Ramos (cell line): ENCODE data around the gene KRT2.

Experiments used
- in situ Hi-C: fragments of 300-500 bp; cut with MboI; formaldehyde crosslinking; loops from one replicate; pipeline ENCODE4 v1.14.3; 2022; ENCODE audit warnings: low sequenced_read_pairs; ENCODE audit not compliant: unreplicated experiment

Gene KRT2

DNA sequence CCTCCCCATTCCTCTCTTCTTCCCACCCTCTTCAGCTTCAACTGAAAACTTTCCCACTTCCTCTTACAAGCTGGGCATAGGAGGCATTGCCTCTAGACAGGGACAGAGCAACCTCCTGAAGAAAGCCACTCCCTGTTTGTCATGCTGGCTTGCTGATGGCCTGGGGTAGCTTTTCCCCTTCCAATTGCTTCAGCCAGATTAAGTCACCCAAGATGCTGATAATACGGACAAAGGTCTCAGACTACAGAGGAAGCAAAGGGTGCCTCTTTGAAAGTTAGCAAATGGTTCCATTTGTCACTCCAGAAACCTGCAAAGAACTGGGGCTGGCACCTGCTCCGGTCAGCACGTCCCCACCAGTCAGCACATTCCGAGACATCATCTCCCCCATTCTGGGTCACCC, 6.0 kb downstream of the KRT2 start:
- in situ Hi-C loops, result no loop called here

GRCh38 chr12:52645120-52645761, 6.8 kb downstream of the KRT2 start:
- in situ Hi-C loops, result no loop called here

DNA sequence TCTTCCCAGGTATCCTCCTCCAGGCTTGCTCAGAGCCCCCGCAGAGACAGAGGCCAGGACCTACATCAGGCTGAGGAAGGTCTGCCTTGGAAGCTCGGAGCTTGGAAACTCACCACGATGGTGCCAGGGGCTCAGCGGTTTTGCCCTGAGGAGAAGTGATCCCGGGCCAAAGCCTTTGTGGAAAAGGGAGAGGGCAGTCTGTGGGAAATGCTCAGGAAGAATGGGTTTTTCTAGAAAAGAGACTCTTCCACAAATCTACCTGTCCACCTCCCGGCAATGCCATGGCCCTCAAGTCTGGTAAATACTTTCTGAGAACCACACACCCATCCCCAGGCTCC, 8.0 kb downstream of the KRT2 start:
- in situ Hi-C loops, result no loop called here

DNA sequence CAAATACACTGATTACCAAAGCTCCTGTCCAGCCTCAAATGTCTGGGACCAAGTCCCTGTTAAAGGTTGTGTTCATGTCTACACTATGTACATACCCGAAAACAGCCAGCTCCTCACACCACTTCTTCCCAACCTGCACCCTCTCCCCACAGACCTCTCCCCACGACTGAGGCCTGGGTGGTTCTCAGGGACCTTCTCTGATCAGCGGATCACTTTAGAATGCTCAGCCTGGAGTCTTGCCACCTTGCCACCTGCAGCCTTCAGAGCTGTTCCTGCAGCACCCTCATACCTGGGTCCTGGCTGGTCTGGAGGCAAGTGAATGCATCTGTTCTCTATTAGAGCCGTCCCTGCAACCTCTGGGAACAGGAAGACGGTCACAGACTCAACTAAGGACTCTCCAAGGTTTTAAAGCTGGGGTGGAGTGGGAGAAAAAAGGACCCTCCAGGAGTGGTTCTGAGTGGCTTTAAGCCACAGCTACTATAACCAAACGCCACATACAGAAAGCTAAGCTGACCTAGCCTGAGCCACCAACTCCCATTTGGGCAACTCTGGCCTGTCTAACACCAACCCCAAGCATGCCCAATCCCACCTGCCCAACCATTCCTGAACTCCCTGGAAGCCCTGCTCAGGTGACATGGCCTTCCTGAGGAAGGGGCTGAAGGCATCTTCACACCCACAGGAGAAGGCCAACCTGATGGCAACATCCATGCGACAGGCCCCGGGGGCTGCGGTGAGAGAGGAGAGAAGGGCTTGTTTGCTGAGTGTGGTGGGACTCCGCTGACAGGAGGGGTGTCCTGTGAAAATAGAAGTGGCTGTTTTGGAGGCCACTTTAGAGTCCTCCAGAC, 8.6 kb downstream of the KRT2 start:
- in situ Hi-C loops, result no loop called here

DNA sequence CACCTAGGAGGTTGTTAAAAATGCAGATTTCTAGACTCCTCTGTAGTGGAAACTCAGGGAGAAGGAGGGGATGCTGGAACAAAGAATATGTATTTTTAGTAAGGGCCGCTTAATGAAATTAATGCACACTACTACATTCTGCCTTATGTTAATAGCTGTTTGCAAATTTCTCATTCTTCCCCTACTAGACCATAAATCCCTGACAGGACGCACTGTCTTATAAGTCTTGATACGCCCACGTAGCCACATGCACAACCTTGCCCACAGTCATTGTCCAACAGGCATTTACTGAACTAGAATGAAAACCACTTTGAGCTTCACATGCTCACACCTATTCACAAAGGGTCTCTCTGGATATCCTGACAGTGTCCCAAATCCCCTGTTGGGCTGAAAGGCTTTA, 10.5 kb downstream of the KRT2 start:
- in situ Hi-C loops, result no loop called here

GRCh38 chr12:52637299-52637698, 14.7 kb downstream of the KRT2 start:
- in situ Hi-C loops, result no loop called here

DNA sequence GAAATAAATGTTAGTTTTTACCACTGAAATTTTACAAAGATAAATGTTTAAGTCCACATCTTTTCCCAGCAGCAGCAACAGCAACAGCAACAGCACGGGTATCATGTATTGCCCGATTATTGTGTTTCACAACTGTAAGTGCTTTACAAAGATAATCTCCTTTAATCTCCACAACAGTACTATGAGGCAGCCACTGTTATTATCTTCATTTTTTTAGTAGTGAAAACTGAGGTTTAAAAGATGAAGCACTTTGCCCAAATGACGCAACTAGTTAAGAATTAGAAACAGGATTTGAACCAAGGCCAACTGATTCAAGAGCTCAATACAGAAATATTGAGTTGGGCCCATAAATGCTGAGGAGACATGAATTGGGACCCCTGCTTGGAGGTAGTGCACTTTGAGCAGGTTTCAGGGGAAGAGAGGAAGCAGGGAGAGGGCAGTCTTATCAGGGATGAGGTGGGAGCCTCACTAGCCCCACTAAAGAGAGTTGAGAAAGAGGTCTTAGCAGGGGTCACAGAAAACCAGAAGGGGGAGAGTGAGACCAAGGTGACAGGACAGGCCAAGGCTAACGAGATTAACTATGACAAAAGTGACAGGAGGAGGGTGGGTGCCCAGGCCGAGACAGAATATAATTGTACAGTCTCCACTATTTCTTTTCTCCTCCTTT, 15.3 kb downstream of the KRT2 start:
- in situ Hi-C loops, result no loop called here

DNA sequence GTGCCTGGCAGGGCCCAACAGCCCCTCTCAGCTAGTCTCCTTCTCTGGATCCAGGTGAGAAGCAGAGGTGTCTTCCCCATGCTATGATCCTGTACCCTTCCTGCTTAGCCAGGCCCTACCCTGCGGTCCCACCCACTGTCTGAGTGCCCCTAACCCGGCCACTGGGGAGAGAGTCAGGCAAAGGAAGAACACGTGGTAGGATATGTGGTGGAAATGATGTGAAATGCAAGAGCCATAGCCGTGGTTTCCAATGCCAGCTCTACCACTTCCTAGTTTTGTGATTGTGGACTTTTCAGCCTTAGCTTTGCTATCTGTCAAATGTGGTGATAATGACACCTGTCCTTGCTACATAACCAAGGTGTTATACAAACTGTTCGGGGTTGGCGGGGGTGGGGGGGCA, 15.8 kb downstream of the KRT2 start:
- in situ Hi-C loops, result no loop called here

GRCh38 chr12:52634266-52635056, 17.6 kb downstream of the KRT2 start:
- in situ Hi-C loops, result no loop called here

DNA sequence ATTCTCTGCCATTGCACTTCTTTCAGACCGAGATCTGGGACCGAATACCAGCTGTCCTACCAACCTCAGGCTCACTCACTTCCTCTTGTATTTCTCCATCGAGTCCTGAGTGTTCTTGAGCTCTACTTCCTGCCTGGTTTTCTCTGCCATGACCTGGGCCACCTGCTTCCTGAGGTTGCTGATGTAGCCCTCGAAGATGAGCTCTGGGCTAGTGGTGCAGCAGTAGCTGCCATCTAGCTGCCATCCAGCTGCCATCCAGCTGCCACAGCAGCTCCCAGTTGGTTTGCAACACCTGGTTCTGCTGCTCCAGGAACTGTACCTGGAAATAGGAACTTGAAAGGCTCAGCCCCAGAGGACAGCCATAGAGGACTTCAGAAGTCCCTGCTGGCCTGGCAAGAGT, 18.6 kb downstream of the KRT2 start:
- in situ Hi-C loops, result no loop called here

DNA sequence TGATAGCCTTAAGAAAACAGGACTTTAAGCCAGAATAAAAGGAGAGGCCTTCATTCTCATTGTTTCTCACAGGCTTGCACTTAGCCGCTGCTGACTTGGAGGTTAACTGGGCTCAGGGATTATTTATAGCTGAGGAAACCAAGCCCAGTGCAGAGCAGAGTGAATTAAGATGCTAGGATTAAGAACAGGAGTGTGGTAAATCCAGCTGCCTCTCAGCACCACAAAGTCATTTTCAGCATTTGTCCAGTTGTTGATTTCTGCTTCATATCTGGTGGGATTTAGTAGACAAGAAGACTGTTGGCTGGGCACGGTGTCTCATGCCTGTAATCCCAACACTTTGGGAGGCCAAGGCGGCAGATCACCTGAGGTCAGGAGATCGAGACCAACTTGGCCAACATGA, 19.4 kb downstream of the KRT2 start:
- in situ Hi-C loops, result no loop called here

DNA sequence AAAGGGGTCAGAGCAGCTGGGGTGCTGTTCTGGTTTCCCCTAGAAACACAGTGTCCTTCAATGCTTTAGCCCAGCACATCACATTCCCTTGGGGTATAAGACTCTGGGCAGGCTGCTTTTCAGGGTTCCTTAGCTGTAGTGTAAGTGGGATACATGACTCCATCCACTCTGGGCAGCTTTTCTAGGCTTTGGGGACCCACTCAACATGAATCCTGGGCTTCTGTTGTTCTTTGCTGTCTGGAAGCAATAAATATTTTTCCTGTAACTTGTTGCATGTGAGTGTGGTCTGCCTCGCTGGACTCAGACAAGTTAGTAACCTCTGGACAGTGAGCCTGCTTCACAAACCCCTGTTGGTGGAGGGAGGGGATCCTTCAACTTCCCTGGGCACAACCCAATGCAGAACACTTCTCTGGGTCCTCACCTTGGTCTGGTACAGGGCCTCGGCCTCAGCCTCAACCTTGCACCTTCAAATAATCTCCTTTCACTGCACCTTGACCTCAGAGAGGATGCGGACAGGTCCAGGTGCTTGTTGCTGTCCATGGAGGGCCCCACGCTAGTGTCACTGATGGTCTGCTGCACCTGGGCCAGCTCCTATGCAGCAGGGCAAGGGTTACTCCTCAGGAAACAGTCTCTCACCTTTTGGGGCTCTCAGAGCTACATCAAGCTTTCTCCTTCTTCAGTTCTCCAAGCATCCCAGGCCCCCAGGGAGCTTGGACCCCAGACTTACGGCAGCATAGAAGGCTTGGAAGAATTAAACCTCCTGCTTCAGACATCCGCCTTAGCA, 20.1 kb downstream of the KRT2 start:
- in situ Hi-C loops, result no loop called here

GRCh38 chr12:52631264-52631663, 20.7 kb downstream of the KRT2 start:
- in situ Hi-C loops, result no loop called here

DNA sequence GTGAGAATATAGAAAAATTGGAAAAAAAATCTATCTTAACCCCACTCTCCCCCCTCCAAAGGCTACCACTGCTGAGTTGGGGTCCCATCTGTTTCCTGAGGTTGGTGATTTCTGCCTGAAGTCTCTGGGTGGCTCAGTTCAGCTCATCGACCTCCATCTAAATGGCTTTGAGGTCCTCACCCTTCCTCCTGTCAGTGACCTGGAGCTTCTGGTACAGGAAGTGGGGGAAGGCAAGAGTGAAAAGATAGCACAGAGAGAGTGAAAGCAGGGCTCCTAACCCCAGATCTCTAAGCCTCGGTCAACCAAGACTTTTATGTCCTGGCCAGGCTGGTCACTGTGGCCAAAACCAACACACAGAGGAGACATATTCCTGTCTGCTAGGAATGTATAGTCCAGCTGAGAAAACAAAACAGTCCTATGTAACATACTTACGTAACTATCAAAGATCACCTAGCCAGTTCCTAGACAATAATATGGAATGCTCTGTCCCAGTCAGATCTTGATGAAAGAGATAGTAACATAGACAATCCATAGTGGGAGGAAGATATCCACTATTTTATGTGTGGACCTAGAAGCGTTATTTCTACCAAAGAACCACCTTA, 21.3 kb downstream of the KRT2 start:
- in situ Hi-C loops, result no loop called here

DNA sequence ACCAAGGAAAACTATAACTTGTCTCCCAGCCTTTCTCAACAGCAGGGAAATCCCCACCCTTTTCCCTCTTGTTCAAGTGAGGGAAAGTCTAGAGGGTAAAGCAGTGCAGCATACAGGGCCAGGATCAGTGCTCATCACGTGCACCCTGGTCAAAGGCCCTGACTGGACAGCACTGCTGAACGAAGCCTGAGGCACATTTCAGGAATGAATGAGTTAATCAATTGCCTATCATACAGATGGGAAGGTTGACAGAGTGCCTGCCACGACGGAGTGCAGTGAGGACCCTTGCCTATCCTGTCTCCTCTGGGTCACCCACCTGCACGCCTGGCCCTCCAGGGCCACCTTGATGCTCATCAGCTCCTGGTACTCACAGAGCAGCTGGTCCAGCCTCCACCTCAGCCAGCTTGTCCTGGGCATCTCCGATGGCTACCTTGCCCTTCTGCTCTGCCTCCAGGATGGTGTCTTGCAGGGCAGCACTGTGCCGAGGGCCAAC, 22.0 kb downstream of the KRT2 start:
- in situ Hi-C loops, result no loop called here

- in situ Hi-C loops, result no loop called here
Measured at GRCh38 chr12:52629281-52630007, 22.6 kb downstream of the KRT2 start.

GRCh38 chr12:52628841-52629240, 23.2 kb downstream of the KRT2 start:
- in situ Hi-C loops, result no loop called here

DNA sequence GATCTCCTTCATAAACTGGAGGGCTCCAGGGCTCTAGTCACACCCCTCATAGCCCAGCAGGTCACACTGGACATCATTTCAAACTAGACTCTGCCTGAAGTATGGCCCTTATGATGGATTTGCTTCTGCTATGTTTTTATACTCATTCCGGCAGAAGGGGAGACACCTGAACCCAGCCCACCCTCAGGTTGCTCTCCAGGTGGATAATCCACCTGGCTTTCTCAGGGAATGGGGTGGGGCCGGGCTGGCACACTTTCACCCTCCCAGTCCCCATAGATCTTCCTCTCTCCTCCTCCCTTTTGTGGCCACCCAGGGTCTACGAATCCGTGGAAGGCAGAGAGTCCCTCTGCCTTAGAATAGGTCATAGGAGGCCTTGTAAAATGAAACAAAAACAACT, 23.9 kb downstream of the KRT2 start:
- in situ Hi-C loops, result no loop called here
